CD4-positive, alpha-beta memory T cell (primary cell): Measurements from ENCODE around the gene HAUS3. TPM values are rescaled to one million over a fixed set of nuclear protein-coding genes. Genes with fewer than 3 reads are reported as not detected.
"Not testable (repeated sequence)": the region's sequence is repeated elsewhere in the genome, so short reads cannot be mapped to it uniquely, and the experiment has no call there.

ENCODE experiments used
- CTCF ChIA-PET: fragments of 350-600 bp; sonication (Branson Sonifier 250); formaldehyde crosslinking; loops from one replicate; lab custom pipeline; 2021; ENCODE audit warnings: inconsistent platforms; ENCODE audit not compliant: partially characterized antibody; lab: Charles Lee
- POLR2A ChIA-PET: fragments of 350-600 bp; sonication (Branson Sonifier 250); formaldehyde crosslinking; loops from one replicate; lab custom pipeline; 2021; ENCODE audit not compliant: partially characterized antibody; lab: Charles Lee
- DNase-seq, 5 donors: peaks; one replicate each; pipeline versions ENCODE4 v3.0.0 to v3.0.0-alpha.2; 2020 to 2022; ENCODE audit warnings: mixed read lengths in 1 of 5
- H3K27ac ChIP-seq: one replicate; pipeline ENCODE4 v1.7.0; 2013; ENCODE audit warnings: low read depth, low read length
- H3K27me3 ChIP-seq: 2 replicates; pipeline ENCODE4 v1.7.0; 2013; ENCODE audit warnings: mild to moderate bottlenecking, low read length, moderate library complexity; ENCODE audit not compliant: insufficient read depth
- H3K36me3 ChIP-seq: 2 replicates; pipeline ENCODE4 v1.7.0; 2013; ENCODE audit warnings: mild to moderate bottlenecking, low read length, moderate library complexity; ENCODE audit not compliant: insufficient read depth
- H3K4me1 ChIP-seq: 2 replicates; pipeline ENCODE4 v1.7.0; 2013; ENCODE audit warnings: mild to moderate bottlenecking, low read length, moderate library complexity; ENCODE audit not compliant: insufficient read depth
- H3K4me3 ChIP-seq, 2 donors: one replicate each; pipeline ENCODE4 v1.7.0; 2013; ENCODE audit warnings: low read length in 2 of 2, mild to moderate bottlenecking in 1 of 2
- H3K9me3 ChIP-seq, 2 donors: one replicate each; pipeline ENCODE4 v1.7.0; 2013; ENCODE audit warnings: low read length in 2 of 2, control low read depth in 1 of 2; ENCODE audit not compliant: control insufficient read depth in 1 of 2
- H3K27ac Mint-ChIP-seq, 7 donors: one replicate each; pipeline ENCODE4 v1.8.0; 2020 to 2021; ENCODE audit warnings: mixed read lengths in 7 of 7, mild to moderate bottlenecking in 6 of 7, inconsistent platforms in 3 of 7, moderate library complexity in 3 of 7
- H3K27me3 Mint-ChIP-seq, 2 donors: one replicate each; pipeline ENCODE4 v1.8.0; 2020 to 2021; ENCODE audit warnings: mixed read lengths in 2 of 2
- H3K36me3 Mint-ChIP-seq, 2 donors: one replicate each; pipeline ENCODE4 v1.8.0; 2020 to 2021; ENCODE audit warnings: mixed read lengths in 2 of 2, inconsistent platforms in 1 of 2, mild to moderate bottlenecking in 1 of 2
- H3K4me1 Mint-ChIP-seq, 4 donors: one replicate each; pipeline ENCODE4 v1.8.0; 2020 to 2021; ENCODE audit warnings: mixed read lengths in 4 of 4, mild to moderate bottlenecking in 1 of 4
- H3K4me3 Mint-ChIP-seq, 8 donors: one replicate each; pipeline ENCODE4 v1.8.0; 2020 to 2021; ENCODE audit warnings: mixed read lengths in 8 of 8, mild to moderate bottlenecking in 7 of 8, moderate library complexity in 6 of 8, inconsistent platforms in 3 of 8
- H3K9me3 Mint-ChIP-seq, 8 donors: one replicate each; pipeline ENCODE4 v1.8.0; 2020 to 2021; ENCODE audit warnings: mixed read lengths in 8 of 8, mild to moderate bottlenecking in 5 of 8, inconsistent platforms in 3 of 8, moderate library complexity in 1 of 8
- intact Hi-C: fragments of 100-400 bp; cut with micrococcal nuclease; formaldehyde crosslinking; loops from one replicate; pipeline ENCODE4 v1.15.1; 2023
- polyA plus RNA-seq, 2 donors: library from polyadenylated mRNA; unstranded; fragments of 300-500 nt; fragmentation: Illumina TruSeq; gene quantifications; one replicate each; pipeline ENCODE4 v1.2.3, GENCODE V29; 2021
- total RNA-seq, 2 experiments: library from RNA; stranded (reverse); gene quantifications; one replicate each; pipeline ENCODE4 v1.2.3, GENCODE V29; 2021

Gene HAUS3
- total and polyA plus RNA-seq, 4 experiments from 2014 or later: 24.8 to 43.9 (median 37.5) TPM

DNA sequence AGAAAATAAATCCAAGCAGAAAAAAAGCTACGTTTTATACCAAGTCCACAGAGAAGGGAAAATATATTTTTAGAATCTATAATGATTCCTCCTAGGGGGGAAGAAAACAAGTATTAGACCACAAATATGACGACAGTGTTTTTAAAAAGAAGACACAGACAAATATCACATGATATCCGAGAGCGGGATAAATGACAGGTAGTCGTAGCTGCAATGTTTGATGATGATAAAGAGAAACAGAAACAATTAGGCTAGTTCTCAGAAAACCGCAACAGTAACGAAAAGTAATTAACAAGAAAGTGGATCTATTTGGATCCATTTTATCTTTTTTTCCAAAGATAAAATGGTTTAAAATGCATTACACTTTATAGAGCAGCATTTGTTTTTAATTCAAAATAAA is 918 bp downstream of the HAUS3 start:
- H3K36me3 ChIP-seq: no peaks in the 10 kb centered on the region
- Mint-ChIP-seq H3K4me3 (peak overlapping the region; percentile 81 to 95 (median 91)), H3K9me3 (no peaks in the 10 kb centered on the region), H3K36me3 (peaks cover 25 to 40% of the 10 kb centered on the region in 2 donors), H3K4me1 (peaks cover 46 to 76% (median 58%) of the 10 kb centered on the region in 4 donors), H3K27ac (peak overlapping the region; percentile 85 to 98 (median 93)), H3K27me3 (no peaks in the 10 kb centered on the region)
- peak overlapping the region; percentile 88 for H3K27ac ChIP-seq
- peaks cover 44% of the 10 kb centered on the region for H3K4me1 ChIP-seq
- ChIA-PET POLR2A (interaction anchor here (0.7 to 3.6 kb wide), 16 partner anchors 9 to 296 kb away, joined by 3 to 62 read pairs (median 6); partner anchors contain the start of genes CFAP99, FAM193A, MXD4 and NELFA), CTCF (interaction anchor here (1.1 to 2.7 kb wide), 8 partner anchors 8 to 203 kb away, joined by 3 to 14 read pairs (median 5); partner anchors contain the start of genes CFAP99 and MXD4)
- no peaks in the 10 kb centered on the region for H3K27me3 ChIP-seq
- no peaks in the 10 kb centered on the region for H3K9me3 ChIP-seq
- DNase-seq: peak; percentile 56 to 71 (median 66)
- intact Hi-C loops: loop anchor here (5.0 kb wide), 2 partner anchors 384 to 831 kb away; partner anchors contain the start of genes HTT, HTT-AS and LETM1
- H3K4me3 ChIP-seq: peak overlapping the region; percentile 49 to 91

GRCh38 chr4:2236944-2237666 is 4.8 kb downstream of the HAUS3 start:
- POLR2A ChIA-PET: interaction anchor here (1.2 to 2.4 kb wide), 5 partner anchors 12 to 232 kb away, joined by 3 to 9 read pairs (median 7); partner anchors contain the start of genes CFAP99, MXD4, RNF4 and ZFYVE28
- peaks cover 41 to 82% (median 56%) of the 10 kb centered on the region in 4 donors for H3K4me1 Mint-ChIP-seq
- peak overlapping the region in 6 of 8 donors; percentile 48 to 77 (median 62) for H3K4me3 Mint-ChIP-seq
- no peaks in the 10 kb centered on the region for H3K27me3 Mint-ChIP-seq
- H3K27me3 ChIP-seq: no peaks in the 10 kb centered on the region
- peaks cover 40% of the 10 kb centered on the region for H3K4me1 ChIP-seq
- peak overlapping the region in 5 of 7 donors; percentile 39 to 83 (median 64) for H3K27ac Mint-ChIP-seq
- H3K4me3 ChIP-seq: no peak overlapping the region
- H3K36me3 Mint-ChIP-seq: peaks cover 44 to 75% of the 10 kb centered on the region in 2 donors
- H3K9me3 Mint-ChIP-seq: peaks cover 0 to 2% (median 0%) of the 10 kb centered on the region in 8 donors
- H3K9me3 ChIP-seq: no peaks in the 10 kb centered on the region
- intact Hi-C loops: no loop called here
- CTCF ChIA-PET: interaction anchor here (1.1 to 2.5 kb wide), 5 partner anchors 14 to 182 kb away, joined by 3 to 13 read pairs (median 4); partner anchors contain the start of genes CFAP99, MXD4 and ZFYVE28
- peaks cover 19% of the 10 kb centered on the region for H3K36me3 ChIP-seq
- no peak overlapping the region for H3K27ac ChIP-seq
- DNase-seq: no peak

DNA sequence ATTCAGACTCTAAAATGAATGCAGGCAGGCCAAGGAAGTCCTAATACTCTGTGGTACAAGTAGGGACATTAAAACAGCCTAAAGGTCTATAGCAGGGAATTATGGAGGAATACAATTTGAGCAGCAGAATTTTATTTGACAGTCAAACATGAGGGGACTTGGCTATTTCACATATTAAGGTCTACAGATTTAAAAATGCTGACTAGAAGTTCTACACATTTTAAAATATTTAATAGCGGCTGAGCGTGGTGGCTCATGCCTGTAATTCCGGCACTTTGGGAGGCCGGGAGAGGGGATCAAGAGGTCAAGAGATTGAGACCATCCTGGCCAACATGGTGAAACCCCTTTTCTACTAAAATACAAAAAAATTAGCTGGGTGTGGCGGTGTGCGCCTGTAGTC is 10.8 kb downstream of the HAUS3 start:
- H3K4me3 Mint-ChIP-seq: no peak overlapping the region
- peaks cover 0 to 2% (median 0%) of the 10 kb centered on the region in 8 donors for H3K9me3 Mint-ChIP-seq
- no peaks in the 10 kb centered on the region for H3K4me1 ChIP-seq
- H3K27me3 Mint-ChIP-seq: no peaks in the 10 kb centered on the region
- peaks cover 26 to 57% of the 10 kb centered on the region in 2 donors for H3K36me3 Mint-ChIP-seq
- H3K36me3 ChIP-seq: peaks cover 19% of the 10 kb centered on the region
- intact Hi-C loops: no loop called here
- DNase-seq: no peak
- peak overlapping the region in 1 of 7 donors; percentile 37 for H3K27ac Mint-ChIP-seq
- H3K27ac ChIP-seq: no peak overlapping the region
- CTCF ChIA-PET: interaction anchor here (3.0 kb wide), 1 partner anchor 11 kb away, joined by 14 read pairs; no protein-coding TSS in a partner anchor
- POLR2A ChIA-PET: no interaction called here
- H3K4me3 ChIP-seq: no peak overlapping the region
- no peaks in the 10 kb centered on the region for H3K9me3 ChIP-seq
- H3K4me1 Mint-ChIP-seq: peaks cover 10 to 35% (median 23%) of the 10 kb centered on the region in 4 donors
- no peaks in the 10 kb centered on the region for H3K27me3 ChIP-seq

- POLR2A ChIA-PET: interaction anchor here (0.8 kb wide), 1 partner anchor 14 kb away, joined by 3 read pairs; no protein-coding TSS in a partner anchor
- peaks cover 11 to 31% of the 10 kb centered on the region in 2 donors for H3K36me3 Mint-ChIP-seq
- no peaks in the 10 kb centered on the region for H3K9me3 Mint-ChIP-seq
- no peaks in the 10 kb centered on the region for H3K9me3 ChIP-seq
- DNase-seq: no peak
- H3K4me3 ChIP-seq: no peak overlapping the region
- H3K27me3 Mint-ChIP-seq: no peaks in the 10 kb centered on the region
- H3K4me3 Mint-ChIP-seq: no peak overlapping the region
- CTCF ChIA-PET: interaction anchor here (1.6 kb wide), 1 partner anchor 18 kb away, joined by 3 read pairs; no protein-coding TSS in a partner anchor
- intact Hi-C loops: loop anchor here (10.0 kb wide), 1 partner anchor 59 kb away; no protein-coding TSS in a partner anchor
- no peaks in the 10 kb centered on the region for H3K4me1 ChIP-seq
- no peaks in the 10 kb centered on the region for H3K27me3 ChIP-seq
- peaks cover 11% of the 10 kb centered on the region for H3K36me3 ChIP-seq
- H3K4me1 Mint-ChIP-seq: peaks cover 0 to 5% (median under 1%) of the 10 kb centered on the region in 4 donors
- H3K27ac Mint-ChIP-seq: peak overlapping the region in 3 of 7 donors; percentile 22 to 58 (median 55)
- no peak overlapping the region for H3K27ac ChIP-seq
Observed at GRCh38 chr4:2226261-2226660, 15.7 kb downstream of the HAUS3 start.

- H3K4me3 Mint-ChIP-seq: peak overlapping the region in 1 of 8 donors; percentile 36
- CTCF ChIA-PET: interaction anchor here (1.0 to 1.2 kb wide), 2 partner anchors 15 to 19 kb away, joined by 3 to 4 read pairs; partner anchors contain the start of genes HAUS3 and POLN
- Histone ChIP-seq H3K27ac (no peak overlapping the region), H3K9me3 (no peaks in the 10 kb centered on the region), H3K4me1 (no peaks in the 10 kb centered on the region), H3K4me3 (no peak overlapping the region), H3K27me3 (no peaks in the 10 kb centered on the region), H3K36me3 (peaks cover 11% of the 10 kb centered on the region)
- no peak overlapping the region for H3K27ac Mint-ChIP-seq
- H3K9me3 Mint-ChIP-seq: no peaks in the 10 kb centered on the region
- intact Hi-C loops: loop anchor here (10.0 kb wide), 1 partner anchor 62 kb away; no protein-coding TSS in a partner anchor
- H3K36me3 Mint-ChIP-seq: peaks cover 7 to 21% of the 10 kb centered on the region in 2 donors
- H3K27me3 Mint-ChIP-seq: no peaks in the 10 kb centered on the region
- H3K4me1 Mint-ChIP-seq: peaks cover 6 to 7% (median 6%) of the 10 kb centered on the region in 4 donors
- DNase-seq: no peak
- POLR2A ChIA-PET: interaction anchor here (1.7 kb wide), 1 partner anchor 246 kb away, joined by 4 read pairs; the partner anchor contains the start of gene RNF4
Observed at GRCh38 chr4:2222838-2223237, 19.1 kb downstream of the HAUS3 start.

DNA sequence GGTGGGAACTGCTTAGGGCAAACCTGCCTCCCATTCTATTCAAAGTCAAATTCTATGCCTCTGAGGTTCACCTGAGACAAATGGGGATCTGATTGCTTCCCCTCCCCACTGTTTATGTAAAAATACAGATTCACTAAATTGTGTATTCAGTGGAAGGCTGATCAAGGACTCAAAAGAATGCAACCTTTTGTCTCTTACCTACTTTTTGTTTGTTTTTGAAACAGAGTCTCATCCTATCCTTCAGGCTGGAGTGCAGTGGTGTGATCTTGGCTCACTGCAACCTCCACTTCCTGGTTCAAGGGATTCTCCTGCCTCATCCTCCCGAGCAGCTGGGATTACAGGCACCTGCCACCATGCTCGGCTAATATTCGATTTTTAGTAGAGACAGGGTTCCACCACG is 20.5 kb downstream of the HAUS3 start:
- CTCF ChIA-PET: interaction anchor here (0.9 to 6.2 kb wide), 15 partner anchors 11 to 250 kb away, joined by 3 to 84 read pairs (median 10); partner anchors contain the start of genes CFAP99, HAUS3, POLN and ZFYVE28
- intact Hi-C loops: loop anchor here (10.0 kb wide), 1 partner anchor 63 kb away; no protein-coding TSS in a partner anchor
- H3K27ac ChIP-seq, H3K4me3 Mint-ChIP-seq, H3K4me1 Mint-ChIP-seq, H3K27me3 Mint-ChIP-seq, H3K27ac Mint-ChIP-seq, H3K4me1 ChIP-seq, H3K27me3 ChIP-seq, DNase-seq, H3K9me3 Mint-ChIP-seq, H3K4me3 ChIP-seq, H3K9me3 ChIP-seq: not testable (repeated sequence)
- POLR2A ChIA-PET: interaction anchor here (0.6 to 0.8 kb wide), 2 partner anchors 223 to 281 kb away, joined by 3 read pairs; no protein-coding TSS in a partner anchor
- H3K36me3 Mint-ChIP-seq: peaks cover 3 to 13% of the 10 kb centered on the region in 2 donors
- peaks cover 11% of the 10 kb centered on the region for H3K36me3 ChIP-seq
